Astrocyte (in vitro differentiated cells and primary cell): ENCODE measurements around the gene CHGA. TPM values are rescaled to one million over a fixed set of nuclear protein-coding genes. Genes with fewer than 3 reads are reported as not detected.

ENCODE experiments used
- DNase-seq: peaks from one replicate; pipeline ENCODE4 v3.0.0-alpha.2; 2010; ENCODE audit warnings: low read depth
- FAIRE-seq: peaks from 2 replicates; lab custom pipeline; 2011; peaks lifted over from hg19 to GRCh38; lab: Jason Lieb, UNC
- H2AFZ ChIP-seq: 2 replicates; pipeline ENCODE4 v1.6.0; 2012; ENCODE audit warnings: low read depth, low read length, inconsistent platforms
- H3K27ac ChIP-seq: 2 replicates; pipeline ENCODE4 v1.5.1; 2011; ENCODE audit warnings: low read depth, low read length, inconsistent platforms
- H3K27me3 ChIP-seq: 2 replicates; pipeline ENCODE4 v1.6.0; 2011; ENCODE audit warnings: low read length, inconsistent platforms; ENCODE audit not compliant: insufficient read depth
- H3K36me3 ChIP-seq: 2 replicates; pipeline ENCODE4 v1.5.1; 2011; ENCODE audit warnings: low read length, inconsistent platforms; ENCODE audit not compliant: insufficient read depth
- H3K4me1 ChIP-seq: 2 replicates; pipeline ENCODE4 v1.5.1; 2011; ENCODE audit warnings: low read length, inconsistent platforms; ENCODE audit not compliant: insufficient read depth
- H3K4me2 ChIP-seq: 2 replicates; pipeline ENCODE4 v1.6.0; 2012; ENCODE audit warnings: low read length, inconsistent platforms
- H3K4me3 ChIP-seq: 2 replicates; pipeline ENCODE4 v1.5.1; 2011; ENCODE audit warnings: low read depth, mild to moderate bottlenecking, low read length, inconsistent platforms; ENCODE audit not compliant: insufficient read depth
- H3K79me2 ChIP-seq: 2 replicates; pipeline ENCODE4 v1.6.0; 2012; ENCODE audit warnings: mild to moderate bottlenecking, low read length, inconsistent platforms; ENCODE audit not compliant: insufficient read depth
- H3K9ac ChIP-seq: 2 replicates; pipeline ENCODE4 v1.6.0; 2012; ENCODE audit warnings: mild to moderate bottlenecking, low read length, inconsistent platforms
- H3K9me3 ChIP-seq: 2 replicates; pipeline ENCODE4 v1.5.1; 2012; ENCODE audit warnings: low read depth, mild to moderate bottlenecking, low read length, inconsistent platforms; ENCODE audit not compliant: insufficient read depth
- H4K20me1 ChIP-seq: 2 replicates; pipeline ENCODE4 v1.6.0; 2012; ENCODE audit warnings: low read length, inconsistent platforms; ENCODE audit not compliant: insufficient read depth
- H3K27ac Mint-ChIP-seq: one replicate; pipeline ENCODE4 v1.8.0; 2021; ENCODE audit warnings: mild to moderate bottlenecking, mixed read lengths; ENCODE audit not compliant: unreplicated experiment
- H3K27me3 Mint-ChIP-seq: one replicate; pipeline ENCODE4 v1.8.0; 2021; ENCODE audit warnings: low read depth, mixed read lengths; ENCODE audit not compliant: unreplicated experiment
- H3K36me3 Mint-ChIP-seq: one replicate; pipeline ENCODE4 v1.8.0; 2021; ENCODE audit warnings: low read depth, mixed read lengths; ENCODE audit not compliant: unreplicated experiment
- H3K4me1 Mint-ChIP-seq: one replicate; pipeline ENCODE4 v1.8.0; 2021; ENCODE audit warnings: low read depth, mixed read lengths; ENCODE audit not compliant: unreplicated experiment
- H3K4me3 Mint-ChIP-seq: one replicate; pipeline ENCODE4 v1.8.0; 2021; ENCODE audit warnings: mild to moderate bottlenecking, moderate library complexity, mixed read lengths; ENCODE audit not compliant: unreplicated experiment
- H3K9me3 Mint-ChIP-seq: one replicate; pipeline ENCODE4 v1.8.0; 2021; ENCODE audit warnings: mild to moderate bottlenecking, mixed read lengths; ENCODE audit not compliant: unreplicated experiment
- EZH2 ChIP-seq: IDR thresholded peaks from 2 replicates; pipeline ENCODE4 v1.6.1; 2012; ENCODE audit warnings: mild to moderate bottlenecking, low read length, inconsistent platforms; ENCODE audit not compliant: insufficient read depth
- total RNA-seq: library from RNA; stranded (reverse); gene quantifications from 2 replicates; pipeline ENCODE4 v1.2.1, GENCODE V29; 2021
- TF ChIP-seq, protein P1 (sequence below): IDR thresholded peaks from 2 replicates; pipeline ENCODE4 v1.5.1; 2011; ENCODE audit warnings: low read depth, mild to moderate bottlenecking, inconsistent platforms, low read length, moderate library complexity; ENCODE audit not compliant: insufficient read depth

The CHGA gene
- total RNA-seq, 1 donor from 2014 or later, result not detected

DNA sequence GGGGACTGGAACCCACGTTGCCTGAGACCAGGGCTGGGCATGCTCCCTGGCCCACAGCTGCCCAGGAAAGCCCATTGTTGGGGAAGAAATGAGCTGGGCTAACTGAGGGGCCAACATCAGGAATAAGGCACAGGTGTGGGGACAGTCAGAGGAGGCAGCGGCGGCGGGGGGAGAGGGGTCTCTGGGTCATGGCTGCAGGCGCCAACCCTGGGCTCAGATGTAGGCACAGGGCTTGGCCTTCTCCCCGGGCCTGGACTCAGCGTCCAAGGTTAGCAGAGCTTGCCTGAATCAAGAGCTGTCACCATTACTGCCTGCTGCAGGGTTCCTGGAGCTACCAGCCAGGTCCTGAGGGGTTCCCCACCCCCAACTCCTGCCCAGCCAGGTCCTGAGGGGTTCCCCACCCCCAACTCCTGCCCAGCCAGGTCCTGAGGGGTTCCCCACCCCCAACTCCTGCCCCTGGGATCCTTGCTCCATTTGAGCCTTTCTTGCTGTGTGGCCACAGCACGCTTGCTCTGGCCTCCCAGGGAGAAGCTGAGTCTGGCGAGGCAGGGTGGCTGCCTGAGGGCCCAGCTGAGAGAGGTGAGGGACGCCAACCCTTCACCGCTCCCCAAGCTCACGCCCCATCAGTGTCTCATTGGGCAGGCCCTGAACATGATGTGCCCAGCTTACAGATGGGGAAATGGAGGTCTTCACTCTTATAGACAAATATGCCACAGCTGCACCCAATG lies 6.2 kb downstream of the CHGA start:
- FAIRE-seq (no peak), DNase-seq (no peak)
- H3K4me3 ChIP-seq, result no peak overlapping the region
- H3K27ac ChIP-seq, result no peak overlapping the region
- H3K36me3 ChIP-seq, result no peaks in the 10 kb centered on the region
- Mint-ChIP-seq H3K4me3 (no peak overlapping the region), H3K27ac (no peak overlapping the region), H3K36me3 (no peaks in the 10 kb centered on the region), H3K27me3 (peaks cover 53% of the 10 kb centered on the region), H3K9me3 (peaks cover 2% of the 10 kb centered on the region), H3K4me1 (no peaks in the 10 kb centered on the region)
- H3K27me3 ChIP-seq, result peaks cover 24% of the 10 kb centered on the region
- no peaks in the 10 kb centered on the region for H3K4me1 ChIP-seq
- H2AFZ ChIP-seq, result no peak overlapping the region
- H3K79me2 ChIP-seq, result no peaks in the 10 kb centered on the region
- H3K9ac ChIP-seq, result no peak overlapping the region
- H4K20me1 ChIP-seq, result no peaks in the 10 kb centered on the region
- TF ChIP-seq, protein P1, sequence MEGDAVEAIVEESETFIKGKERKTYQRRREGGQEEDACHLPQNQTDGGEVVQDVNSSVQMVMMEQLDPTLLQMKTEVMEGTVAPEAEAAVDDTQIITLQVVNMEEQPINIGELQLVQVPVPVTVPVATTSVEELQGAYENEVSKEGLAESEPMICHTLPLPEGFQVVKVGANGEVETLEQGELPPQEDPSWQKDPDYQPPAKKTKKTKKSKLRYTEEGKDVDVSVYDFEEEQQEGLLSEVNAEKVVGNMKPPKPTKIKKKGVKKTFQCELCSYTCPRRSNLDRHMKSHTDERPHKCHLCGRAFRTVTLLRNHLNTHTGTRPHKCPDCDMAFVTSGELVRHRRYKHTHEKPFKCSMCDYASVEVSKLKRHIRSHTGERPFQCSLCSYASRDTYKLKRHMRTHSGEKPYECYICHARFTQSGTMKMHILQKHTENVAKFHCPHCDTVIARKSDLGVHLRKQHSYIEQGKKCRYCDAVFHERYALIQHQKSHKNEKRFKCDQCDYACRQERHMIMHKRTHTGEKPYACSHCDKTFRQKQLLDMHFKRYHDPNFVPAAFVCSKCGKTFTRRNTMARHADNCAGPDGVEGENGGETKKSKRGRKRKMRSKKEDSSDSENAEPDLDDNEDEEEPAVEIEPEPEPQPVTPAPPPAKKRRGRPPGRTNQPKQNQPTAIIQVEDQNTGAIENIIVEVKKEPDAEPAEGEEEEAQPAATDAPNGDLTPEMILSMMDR, result no peak
- TF ChIP-seq EZH2, result no peak
- H3K9me3 ChIP-seq, result no peaks in the 10 kb centered on the region
- H3K4me2 ChIP-seq, result no peak overlapping the region

DNA sequence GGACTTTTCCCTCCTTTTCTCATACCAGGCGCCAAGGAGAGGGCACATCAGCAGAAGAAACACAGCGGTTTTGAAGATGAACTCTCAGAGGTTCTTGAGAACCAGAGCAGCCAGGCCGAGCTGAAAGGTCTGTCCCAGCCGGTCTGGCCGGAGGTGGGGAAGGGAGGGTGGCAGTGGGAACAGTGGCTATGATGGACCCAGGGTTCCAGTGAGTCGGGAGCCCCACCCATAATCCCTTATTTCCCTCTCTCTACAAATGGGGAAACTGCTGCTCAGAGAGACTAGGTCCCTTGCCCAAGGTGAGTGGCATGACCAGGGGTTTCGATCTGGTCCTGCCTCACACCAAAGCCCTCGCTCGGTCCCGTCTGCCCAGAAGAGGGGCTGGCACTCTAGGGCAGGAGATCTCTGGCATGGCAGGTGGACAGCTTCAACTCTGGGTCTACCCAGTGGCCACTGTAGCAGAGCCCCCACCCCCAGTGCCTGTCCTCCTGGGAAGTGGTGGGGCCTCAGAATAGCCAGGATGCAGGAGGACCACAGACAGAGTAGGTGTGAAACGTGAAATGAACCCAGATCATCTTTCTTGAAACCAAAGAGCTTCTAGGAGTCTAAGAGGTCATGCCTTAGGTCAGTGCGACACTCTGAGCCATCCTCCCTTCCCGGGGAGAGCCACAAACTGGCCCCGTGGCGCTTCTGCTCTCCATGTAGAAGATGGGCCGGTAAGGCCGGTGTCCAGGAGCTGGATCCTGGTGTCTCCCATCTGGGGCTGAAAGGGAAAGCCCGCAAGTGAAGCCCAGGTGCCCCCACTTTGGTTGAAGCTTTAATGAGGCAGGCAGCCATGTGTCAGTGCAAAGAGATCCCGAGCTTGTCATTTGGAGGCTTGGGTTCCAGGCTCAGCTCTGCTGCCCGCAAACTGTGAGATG lies 7.0 kb downstream of the CHGA start:
- Histone ChIP-seq H3K9ac (no peak overlapping the region), H4K20me1 (no peaks in the 10 kb centered on the region), H3K27ac (no peak overlapping the region), H3K36me3 (no peaks in the 10 kb centered on the region), H3K4me2 (no peak overlapping the region), H3K4me1 (no peaks in the 10 kb centered on the region), H3K27me3 (peaks cover 17% of the 10 kb centered on the region), H3K4me3 (no peak overlapping the region), H3K79me2 (no peaks in the 10 kb centered on the region), H3K9me3 (no peaks in the 10 kb centered on the region), H2AFZ (no peak overlapping the region)
- Mint-ChIP-seq H3K27me3 (peaks cover 46% of the 10 kb centered on the region), H3K36me3 (no peaks in the 10 kb centered on the region), H3K4me1 (no peaks in the 10 kb centered on the region), H3K27ac (no peak overlapping the region), H3K9me3 (peaks cover 2% of the 10 kb centered on the region), H3K4me3 (no peak overlapping the region)
- no peak for FAIRE-seq
- no peak for DNase-seq
- no peak for TF ChIP-seq EZH2
- TF ChIP-seq, protein P1, result no peak
